ENCODE results near the gene IKZF2. TPM values are rescaled to one million over a fixed set of nuclear protein-coding genes. Genes with fewer than 3 reads are reported as not detected.

IKZF2 gene
- total and polyA plus RNA-seq, 4 donors = 0.35 to 4.7 (median 2.5) TPM

DNA sequence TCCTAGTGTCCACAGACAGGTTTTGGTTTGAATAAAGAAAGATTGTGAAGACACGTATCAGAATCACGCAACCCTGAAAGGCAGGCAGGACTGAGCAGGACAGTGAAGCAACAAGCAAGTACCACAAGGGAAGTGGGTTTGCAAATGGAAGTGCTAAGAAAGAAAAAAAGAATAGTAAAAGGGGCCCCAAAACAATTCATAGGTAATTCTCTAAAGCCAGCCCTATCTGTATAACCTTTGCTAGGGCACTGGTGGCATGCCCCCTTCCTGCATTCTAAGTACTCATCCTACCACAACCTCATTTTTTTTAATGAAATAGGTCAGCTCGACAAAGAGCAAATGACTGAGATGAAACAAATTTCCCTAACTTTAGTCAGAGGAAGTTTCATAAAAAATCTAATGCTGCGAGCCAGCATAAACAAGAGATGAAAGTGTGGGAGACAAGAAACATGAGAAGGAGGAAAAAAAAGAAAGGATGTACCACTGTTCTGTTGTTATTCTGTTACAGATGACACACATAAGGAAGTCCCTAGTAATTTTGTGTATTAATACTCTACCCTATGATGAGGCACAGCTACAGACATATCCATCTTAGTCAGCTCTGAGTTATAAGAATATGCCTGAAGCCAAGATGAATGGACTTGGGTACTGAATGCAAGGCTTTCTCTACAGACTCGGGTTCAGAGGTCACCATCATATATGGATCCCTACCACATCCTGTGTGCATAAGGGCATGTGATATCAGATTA is 32.2 kb downstream of the IKZF2 start:
- TF ChIP-seq EGR1 (IDR thresholded peaks at IDR 0.05; ENCODE audit: low read depth in 2 of 2) (no peak), RAD21 (IDR thresholded peaks at IDR 0.05) (no peak), FOXA2 (IDR thresholded peaks at IDR 0.05) (no peak), NR2F2 (IDR thresholded peaks at IDR 0.05) (no peak), TAF1 (conservative IDR thresholded peaks at IDR 0.05) (no peak), HNF4G (IDR thresholded peaks at IDR 0.05) (no peak), FOXA1 (IDR thresholded peaks at IDR 0.05) (no peak)
- TF ChIP-seq, protein P1, sequence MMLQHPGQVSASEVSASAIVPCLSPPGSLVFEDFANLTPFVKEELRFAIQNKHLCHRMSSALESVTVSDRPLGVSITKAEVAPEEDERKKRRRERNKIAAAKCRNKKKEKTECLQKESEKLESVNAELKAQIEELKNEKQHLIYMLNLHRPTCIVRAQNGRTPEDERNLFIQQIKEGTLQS (IDR thresholded peaks at IDR 0.05) = no peak
- DNase-seq (ENCODE audit: low spot score) = no peak
- H3K4me1 ChIP-seq (ENCODE audit: control insufficient read depth in 4 of 4, insufficient read depth in 4 of 4, low read length in 3 of 4) = no peaks in the 10 kb centered on the region
- no peaks in the 10 kb centered on the region for H3K36me3 ChIP-seq (ENCODE audit: control insufficient read depth in 4 of 4, insufficient read depth in 3 of 4, low read depth in 1 of 4, low read length in 3 of 4)
- 79% methylated on average over 5 of the region's 5 CpGs for WGBS
- no peak overlapping the region for H3K4me3 ChIP-seq (ENCODE audit: low read depth in 1 of 3, low read length in 3 of 3)
- no peaks in the 10 kb centered on the region for H3K9me3 ChIP-seq (ENCODE audit: control insufficient read depth in 4 of 4, low read length in 3 of 4)
- H3K27me3 ChIP-seq (ENCODE audit: control insufficient read depth in 4 of 4, insufficient read depth in 4 of 4, low read length in 3 of 4) = no peaks in the 10 kb centered on the region
- H3K9ac ChIP-seq (ENCODE audit: low read depth in 1 of 2, low read length in 2 of 2) = no peak overlapping the region
- no peak overlapping the region for H3K27ac ChIP-seq (ENCODE audit: low read depth in 1 of 2, low read length in 2 of 2)

DNA sequence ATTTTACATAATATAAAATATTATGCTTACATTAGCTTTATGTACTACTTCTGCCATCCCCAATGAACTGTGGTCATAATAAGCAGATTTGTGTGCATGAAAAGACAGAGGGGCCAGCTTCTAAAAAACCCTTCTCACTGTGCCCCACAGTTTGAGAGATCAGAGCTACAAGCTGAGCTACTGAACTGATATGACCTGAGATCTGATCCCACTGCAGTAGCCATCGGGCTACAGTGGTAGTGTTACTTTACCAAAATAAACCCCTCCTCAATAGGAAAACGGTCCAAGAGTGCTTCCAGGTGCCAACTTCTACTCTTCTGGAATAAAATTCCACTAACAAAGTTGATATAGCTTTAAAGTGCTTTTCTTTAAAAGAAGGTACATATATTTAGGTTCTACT is 43.1 kb downstream of the IKZF2 start:
- H3K9ac ChIP-seq (ENCODE audit: low read depth in 1 of 2, low read length in 2 of 2) = no peak overlapping the region
- no peak overlapping the region for H3K4me3 ChIP-seq (ENCODE audit: low read depth in 1 of 3, low read length in 3 of 3)
- H3K27ac ChIP-seq (ENCODE audit: low read depth in 1 of 2, low read length in 2 of 2) = no peak overlapping the region
- TF ChIP-seq EGR1 (IDR thresholded peaks at IDR 0.05; ENCODE audit: low read depth in 2 of 2) = no peak
- no peak for TF ChIP-seq NR2F2 (IDR thresholded peaks at IDR 0.05)
- TF ChIP-seq RAD21 (IDR thresholded peaks at IDR 0.05) = no peak
- no peak for TF ChIP-seq TAF1 (conservative IDR thresholded peaks at IDR 0.05)
- H3K27me3 ChIP-seq (ENCODE audit: control insufficient read depth in 4 of 4, insufficient read depth in 4 of 4, low read length in 3 of 4) = no peaks in the 10 kb centered on the region
- H3K36me3 ChIP-seq (ENCODE audit: control insufficient read depth in 4 of 4, insufficient read depth in 3 of 4, low read depth in 1 of 4, low read length in 3 of 4) = no peaks in the 10 kb centered on the region
- DNase-seq (ENCODE audit: low spot score) = no peak
- H3K9me3 ChIP-seq (ENCODE audit: control insufficient read depth in 4 of 4, low read length in 3 of 4) = no peaks in the 10 kb centered on the region
- WGBS = 77% methylated on average over 2 of the region's 2 CpGs
- no peaks in the 10 kb centered on the region for H3K4me1 ChIP-seq (ENCODE audit: control insufficient read depth in 4 of 4, insufficient read depth in 4 of 4, low read length in 3 of 4)

DNA sequence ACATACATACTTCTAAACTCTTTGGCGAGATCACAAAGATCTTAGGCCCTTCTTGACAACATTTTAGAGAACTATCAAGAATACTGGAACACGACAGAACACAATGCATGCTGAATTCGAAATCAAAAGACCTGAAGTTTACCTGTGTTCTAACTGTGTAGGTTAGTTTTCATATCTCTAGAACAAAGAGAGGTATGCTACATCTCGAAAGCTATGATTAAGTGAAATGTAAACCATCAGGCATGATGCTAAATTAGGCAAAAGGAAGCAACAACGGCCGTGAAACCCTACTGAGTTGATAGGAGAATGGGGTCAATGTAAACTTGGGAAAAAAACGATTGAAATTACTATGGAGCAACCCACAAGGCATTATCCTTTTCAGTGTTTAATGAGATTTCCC is 43.7 kb downstream of the IKZF2 start:
- H3K4me3 ChIP-seq (ENCODE audit: low read depth in 1 of 3, low read length in 3 of 3) = no peak overlapping the region
- H3K9ac ChIP-seq (ENCODE audit: low read depth in 1 of 2, low read length in 2 of 2) = no peak overlapping the region
- WGBS = 77% methylated on average over 7 of the region's 7 CpGs
- DNase-seq (ENCODE audit: low spot score) = no peak
- H3K36me3 ChIP-seq (ENCODE audit: control insufficient read depth in 4 of 4, insufficient read depth in 3 of 4, low read depth in 1 of 4, low read length in 3 of 4) = no peaks in the 10 kb centered on the region
- no peaks in the 10 kb centered on the region for H3K9me3 ChIP-seq (ENCODE audit: control insufficient read depth in 4 of 4, low read length in 3 of 4)
- H3K27me3 ChIP-seq (ENCODE audit: control insufficient read depth in 4 of 4, insufficient read depth in 4 of 4, low read length in 3 of 4) = no peaks in the 10 kb centered on the region
- peaks cover 0 to under 1% (median 0%) of the 10 kb centered on the region in 4 donors for H3K4me1 ChIP-seq (ENCODE audit: control insufficient read depth in 4 of 4, insufficient read depth in 4 of 4, low read length in 3 of 4)
- TF ChIP-seq, protein P1 (IDR thresholded peaks at IDR 0.05) = no peak
- TF ChIP-seq SP1 (IDR thresholded peaks at IDR 0.05) (no peak), EGR1 (IDR thresholded peaks at IDR 0.05; ENCODE audit: low read depth in 2 of 2) (no peak)
- no peak overlapping the region for H3K27ac ChIP-seq (ENCODE audit: low read depth in 1 of 2, low read length in 2 of 2)

DNA sequence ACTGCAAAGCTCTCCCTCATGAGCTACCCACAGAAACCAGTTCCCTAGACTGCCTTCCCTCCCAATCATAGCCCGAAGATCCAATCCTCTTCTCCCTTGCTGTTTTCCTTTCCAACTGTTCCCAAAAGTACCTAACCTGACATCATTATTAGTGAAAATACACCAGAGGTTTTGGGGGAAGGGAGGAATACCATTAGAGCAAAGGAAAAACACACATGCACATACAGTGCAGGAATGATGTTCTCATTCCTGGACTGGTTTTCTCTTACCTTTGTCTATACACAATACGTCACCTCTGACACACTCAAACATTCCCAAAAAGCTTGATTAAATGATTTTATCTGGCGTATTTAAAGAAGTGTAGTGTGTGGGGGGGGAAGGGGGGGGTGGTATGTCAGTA is 46.2 kb downstream of the IKZF2 start:
- TF ChIP-seq EGR1 (IDR thresholded peaks at IDR 0.05; ENCODE audit: low read depth in 2 of 2) (no peak), TAF1 (conservative IDR thresholded peaks at IDR 0.05) (no peak)
- TF ChIP-seq, protein P2, sequence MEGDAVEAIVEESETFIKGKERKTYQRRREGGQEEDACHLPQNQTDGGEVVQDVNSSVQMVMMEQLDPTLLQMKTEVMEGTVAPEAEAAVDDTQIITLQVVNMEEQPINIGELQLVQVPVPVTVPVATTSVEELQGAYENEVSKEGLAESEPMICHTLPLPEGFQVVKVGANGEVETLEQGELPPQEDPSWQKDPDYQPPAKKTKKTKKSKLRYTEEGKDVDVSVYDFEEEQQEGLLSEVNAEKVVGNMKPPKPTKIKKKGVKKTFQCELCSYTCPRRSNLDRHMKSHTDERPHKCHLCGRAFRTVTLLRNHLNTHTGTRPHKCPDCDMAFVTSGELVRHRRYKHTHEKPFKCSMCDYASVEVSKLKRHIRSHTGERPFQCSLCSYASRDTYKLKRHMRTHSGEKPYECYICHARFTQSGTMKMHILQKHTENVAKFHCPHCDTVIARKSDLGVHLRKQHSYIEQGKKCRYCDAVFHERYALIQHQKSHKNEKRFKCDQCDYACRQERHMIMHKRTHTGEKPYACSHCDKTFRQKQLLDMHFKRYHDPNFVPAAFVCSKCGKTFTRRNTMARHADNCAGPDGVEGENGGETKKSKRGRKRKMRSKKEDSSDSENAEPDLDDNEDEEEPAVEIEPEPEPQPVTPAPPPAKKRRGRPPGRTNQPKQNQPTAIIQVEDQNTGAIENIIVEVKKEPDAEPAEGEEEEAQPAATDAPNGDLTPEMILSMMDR (IDR thresholded peaks at IDR 0.05; ENCODE audit: low read depth, low read length, missing input control) = no peak
- TF ChIP-seq, protein P1 (IDR thresholded peaks at IDR 0.05) = no peak
- TF ChIP-seq, protein P3, sequence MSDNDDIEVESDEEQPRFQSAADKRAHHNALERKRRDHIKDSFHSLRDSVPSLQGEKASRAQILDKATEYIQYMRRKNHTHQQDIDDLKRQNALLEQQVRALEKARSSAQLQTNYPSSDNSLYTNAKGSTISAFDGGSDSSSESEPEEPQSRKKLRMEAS (IDR thresholded peaks at IDR 0.05) = no peak
- H3K4me1 ChIP-seq (ENCODE audit: control insufficient read depth in 4 of 4, insufficient read depth in 4 of 4, low read length in 3 of 4) = peaks cover 0 to 10% (median 0%) of the 10 kb centered on the region in 4 donors
- H3K9me3 ChIP-seq (ENCODE audit: control insufficient read depth in 4 of 4, low read length in 3 of 4) = no peaks in the 10 kb centered on the region
- no peaks in the 10 kb centered on the region for H3K27me3 ChIP-seq (ENCODE audit: control insufficient read depth in 4 of 4, insufficient read depth in 4 of 4, low read length in 3 of 4)
- H3K9ac ChIP-seq (ENCODE audit: low read depth in 1 of 2, low read length in 2 of 2) = no peak overlapping the region
- no peak for DNase-seq (ENCODE audit: low spot score)
- no peak overlapping the region for H3K27ac ChIP-seq (ENCODE audit: low read depth in 1 of 2, low read length in 2 of 2)
- WGBS = 59% methylated on average over 3 of the region's 3 CpGs
- no peak overlapping the region for H3K4me3 ChIP-seq (ENCODE audit: low read depth in 1 of 3, low read length in 3 of 3)
- H3K36me3 ChIP-seq (ENCODE audit: control insufficient read depth in 4 of 4, insufficient read depth in 3 of 4, low read depth in 1 of 4, low read length in 3 of 4) = no peaks in the 10 kb centered on the region
